B cell (primary cell): Measurements from ENCODE around the gene CPOX. TPM values are rescaled to one million over a fixed set of nuclear protein-coding genes. Genes with fewer than 3 reads are reported as not detected.

Experiments
- ATAC-seq: fragments of 200-7000 bp; cut with Tn5 transposase; one replicate; pipeline ENCODE4 v1.10.0; 2021; ENCODE audit warnings: low read depth, mild to moderate bottlenecking, moderate number of reproducible peaks, moderate library complexity
- CTCF ChIA-PET: fragments of 350-600 bp; sonication (Branson Sonifier 250); formaldehyde crosslinking; loops from one replicate; lab custom pipeline; 2021; ENCODE audit warnings: antibody characterized with exemption, inconsistent platforms; lab: Charles Lee
- POLR2A ChIA-PET: fragments of 350-600 bp; sonication (Branson Sonifier 250); formaldehyde crosslinking; loops from one replicate; lab custom pipeline; 2021; ENCODE audit warnings: antibody characterized with exemption; lab: Charles Lee
- DNase-seq: peaks from one replicate; pipeline ENCODE4 v3.0.0; 2013
- H2AFZ ChIP-seq: 2 replicates; pipeline ENCODE4 v1.6.1; 2012; ENCODE audit warnings: mild to moderate bottlenecking, low read depth, low read length; ENCODE audit not compliant: insufficient read depth, poor library complexity, severe bottlenecking
- H3K27ac ChIP-seq, 2 donors: 1 replicate in 1 of 2; 2 replicates in 1 of 2; pipeline ENCODE4 v1.5.1; 2012 to 2013; ENCODE audit warnings: low read length in 2 of 2, mild to moderate bottlenecking in 2 of 2, moderate library complexity in 1 of 2
- H3K27me3 ChIP-seq, 4 experiments: fragments of 200-600 bp in 1 of 4; sonication (generic) in 1 of 4; replicated peaks in 1 of 4; 1 replicate in 2 of 4; 2 replicates in 2 of 4; pipeline versions ENCODE4 v1.6.1 to v1.7.0; 2013 to 2016; ENCODE audit warnings: low read length in 3 of 4, mild to moderate bottlenecking in 2 of 4, mixed read lengths in 1 of 4, moderate library complexity in 1 of 4; ENCODE audit not compliant: insufficient read depth in 4 of 4, control insufficient read depth in 3 of 4; ENCODE audit errors: control extremely low read depth in 1 of 4
- H3K36me3 ChIP-seq, 2 experiments: replicated peaks in 1 of 2; 1 replicate in 1 of 2; 2 replicates in 1 of 2; pipeline versions ENCODE4 v1.6.1 to v1.7.1; 2013; ENCODE audit warnings: low read length in 1 of 2; ENCODE audit not compliant: insufficient read depth in 2 of 2, control insufficient read depth in 1 of 2; ENCODE audit errors: control extremely low read depth in 1 of 2, extremely low read depth in 1 of 2
- H3K4me1 ChIP-seq, 2 donors: fragments of 200-600 bp in 1 of 2; sonication (generic) in 1 of 2; 1 replicate in 1 of 2; 2 replicates in 1 of 2; pipeline versions ENCODE4 v1.5.1 to v1.6.1; 2013 to 2017; ENCODE audit warnings: low read length in 2 of 2; ENCODE audit not compliant: control insufficient read depth in 2 of 2, insufficient read depth in 2 of 2
- H3K4me2 ChIP-seq: replicated peaks from 2 replicates; pipeline ENCODE3; 2012; ENCODE audit warnings: mild to moderate bottlenecking, low read depth, low read length; ENCODE audit not compliant: poor library complexity, severe bottlenecking
- H3K4me3 ChIP-seq, 5 experiments: fragments of 200-600 bp in 1 of 5; sonication (generic) in 1 of 5; 1 replicate in 3 of 5; 2 replicates in 2 of 5; pipeline versions ENCODE4 v1.5.1 to v1.7.0; 2011 to 2016; ENCODE audit warnings: low read length in 4 of 5, mild to moderate bottlenecking in 4 of 5, low read depth in 2 of 5, control low read depth in 1 of 5, moderate library complexity in 1 of 5; ENCODE audit not compliant: insufficient read depth in 1 of 5; ENCODE audit errors: control extremely low read depth in 1 of 5, extremely low read depth in 1 of 5
- H3K79me2 ChIP-seq: fragments of 200-600 bp; sonication (generic); one replicate; pipeline ENCODE4 v1.6.0; 2016; ENCODE audit warnings: low read length; ENCODE audit not compliant: control insufficient read depth, insufficient read depth
- H3K9ac ChIP-seq: fragments of 200-600 bp; sonication (generic); 2 replicates; pipeline ENCODE4 v1.6.1; 2017; ENCODE audit warnings: mild to moderate bottlenecking, low read length, moderate library complexity
- H3K9me3 ChIP-seq, 3 donors: one replicate each; pipeline versions ENCODE4 v1.6.1 to v1.7.1; 2013; ENCODE audit warnings: low read length in 2 of 3; ENCODE audit not compliant: control insufficient read depth in 2 of 3, insufficient read depth in 1 of 3; ENCODE audit errors: control extremely low read depth in 1 of 3
- H4K20me1 ChIP-seq: 2 replicates; pipeline ENCODE4 v1.6.0; 2012; ENCODE audit warnings: mild to moderate bottlenecking, low read length; ENCODE audit not compliant: insufficient read depth, control insufficient read depth, poor library complexity, severe bottlenecking
- H3K27ac Mint-ChIP-seq: one replicate; pipeline ENCODE4 v1.8.0; 2021; ENCODE audit warnings: mixed read lengths
- H3K27me3 Mint-ChIP-seq: one replicate; pipeline ENCODE4 v1.8.0; 2021; ENCODE audit warnings: mixed read lengths
- H3K4me1 Mint-ChIP-seq: one replicate; pipeline ENCODE4 v1.8.0; 2021; ENCODE audit warnings: mixed read lengths
- H3K4me3 Mint-ChIP-seq: one replicate; pipeline ENCODE4 v1.8.0; 2021; ENCODE audit warnings: mixed read lengths
- H3K9me3 Mint-ChIP-seq: one replicate; pipeline ENCODE4 v1.8.0; 2022; ENCODE audit warnings: mixed read lengths; ENCODE audit not compliant: insufficient read depth
- EZH2 ChIP-seq: IDR thresholded peaks from 2 replicates; pipeline ENCODE4 v1.6.1; 2012; ENCODE audit warnings: borderline replicate concordance, low read depth, mild to moderate bottlenecking, moderate library complexity, low read length; ENCODE audit not compliant: insufficient read depth, poor library complexity, severe bottlenecking
- WGBS: methylation state at CpG from one replicate; pipeline ENCODE4 v1.1.5; 2013; ENCODE audit warnings: missing lambda C conversion rate; ENCODE audit not compliant: insufficient coverage; 5-methylcytosine and 5-hydroxymethylcytosine counted together
- intact Hi-C: fragments of 100-400 bp; cut with micrococcal nuclease; formaldehyde crosslinking; loops from one replicate; pipeline ENCODE4 v1.10.0; 2022
- polyA plus RNA-seq: library from polyadenylated mRNA; depleted of rRNA; stranded (reverse); fragments of >200 nt; gene quantifications from 2 replicates; pipeline ENCODE4 v1.2.3, GENCODE V29; 2012
- total RNA-seq, 2 donors: library from RNA; stranded (reverse); fragments of 120-200 nt in 1 of 2; gene quantifications; 1 replicate in 1 of 2; 2 replicates in 1 of 2; pipeline versions ENCODE4 v1.2.3 to v1.2.4, GENCODE V29; 2013 to 2022
- TF ChIP-seq, protein P1 (sequence below): fragments of 200-600 bp; IDR thresholded peaks from one replicate; pipeline ENCODE4 v1.8.0; 2022; ENCODE audit warnings: antibody characterized with exemption, mild to moderate bottlenecking

The CPOX gene
- total and polyA plus RNA-seq, 2 donors (not counting 1 experiment from before 2014, with no cell fraction given) = 6.8 to 17.5 TPM

DNA sequence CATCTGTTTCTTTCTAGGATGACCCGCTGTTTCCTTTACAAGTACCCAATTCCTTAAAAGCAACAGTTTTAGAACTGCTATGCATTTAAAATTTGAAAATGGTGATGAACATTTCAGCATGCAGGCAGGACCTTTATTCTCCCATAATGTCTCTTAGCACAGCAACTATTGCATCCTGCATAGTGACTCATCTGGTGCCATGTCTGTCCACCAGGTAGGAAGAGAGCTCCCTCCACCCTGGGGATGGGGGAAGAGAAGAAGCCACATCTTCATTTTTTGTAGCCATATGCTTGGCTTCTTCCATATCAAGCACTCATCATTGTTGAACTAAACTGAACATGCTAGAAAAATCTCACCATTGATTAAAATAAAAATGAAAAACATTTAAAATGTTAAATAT is 51.7 kb downstream of the CPOX start:
- H3K27ac Mint-ChIP-seq = no peak overlapping the region
- no peak overlapping the region for H3K9ac ChIP-seq
- no peak overlapping the region for H3K4me3 ChIP-seq
- no peaks in the 10 kb centered on the region for H3K27me3 Mint-ChIP-seq
- H2AFZ ChIP-seq = no peak overlapping the region
- intact Hi-C loops = no loop called here
- WGBS = no CpG with 5 or more reads among the region's 1 CpG
- H3K27me3 ChIP-seq = no peaks in the 10 kb centered on the region
- CTCF ChIA-PET = interaction anchor here (1.2 kb wide), 1 partner anchor 16 kb away, joined by 3 read pairs; no protein-coding TSS in a partner anchor
- no peak for TF ChIP-seq EZH2
- TF ChIP-seq, protein P1, sequence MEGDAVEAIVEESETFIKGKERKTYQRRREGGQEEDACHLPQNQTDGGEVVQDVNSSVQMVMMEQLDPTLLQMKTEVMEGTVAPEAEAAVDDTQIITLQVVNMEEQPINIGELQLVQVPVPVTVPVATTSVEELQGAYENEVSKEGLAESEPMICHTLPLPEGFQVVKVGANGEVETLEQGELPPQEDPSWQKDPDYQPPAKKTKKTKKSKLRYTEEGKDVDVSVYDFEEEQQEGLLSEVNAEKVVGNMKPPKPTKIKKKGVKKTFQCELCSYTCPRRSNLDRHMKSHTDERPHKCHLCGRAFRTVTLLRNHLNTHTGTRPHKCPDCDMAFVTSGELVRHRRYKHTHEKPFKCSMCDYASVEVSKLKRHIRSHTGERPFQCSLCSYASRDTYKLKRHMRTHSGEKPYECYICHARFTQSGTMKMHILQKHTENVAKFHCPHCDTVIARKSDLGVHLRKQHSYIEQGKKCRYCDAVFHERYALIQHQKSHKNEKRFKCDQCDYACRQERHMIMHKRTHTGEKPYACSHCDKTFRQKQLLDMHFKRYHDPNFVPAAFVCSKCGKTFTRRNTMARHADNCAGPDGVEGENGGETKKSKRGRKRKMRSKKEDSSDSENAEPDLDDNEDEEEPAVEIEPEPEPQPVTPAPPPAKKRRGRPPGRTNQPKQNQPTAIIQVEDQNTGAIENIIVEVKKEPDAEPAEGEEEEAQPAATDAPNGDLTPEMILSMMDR = no peak
- no peaks in the 10 kb centered on the region for H3K79me2 ChIP-seq
- H3K4me1 Mint-ChIP-seq = peaks cover 13% of the 10 kb centered on the region
- no peaks in the 10 kb centered on the region for H3K9me3 ChIP-seq
- H4K20me1 ChIP-seq = no peaks in the 10 kb centered on the region
- POLR2A ChIA-PET = no interaction called here
- no peaks in the 10 kb centered on the region for H3K36me3 ChIP-seq
- H3K4me1 ChIP-seq = peaks cover 0 to 3% of the 10 kb centered on the region in 2 donors
- H3K9me3 Mint-ChIP-seq = no peaks in the 10 kb centered on the region
- no peak overlapping the region for H3K4me2 ChIP-seq
- DNase-seq (no peak), ATAC-seq (no peak)
- no peak overlapping the region for H3K4me3 Mint-ChIP-seq
- no peak overlapping the region for H3K27ac ChIP-seq

DNA sequence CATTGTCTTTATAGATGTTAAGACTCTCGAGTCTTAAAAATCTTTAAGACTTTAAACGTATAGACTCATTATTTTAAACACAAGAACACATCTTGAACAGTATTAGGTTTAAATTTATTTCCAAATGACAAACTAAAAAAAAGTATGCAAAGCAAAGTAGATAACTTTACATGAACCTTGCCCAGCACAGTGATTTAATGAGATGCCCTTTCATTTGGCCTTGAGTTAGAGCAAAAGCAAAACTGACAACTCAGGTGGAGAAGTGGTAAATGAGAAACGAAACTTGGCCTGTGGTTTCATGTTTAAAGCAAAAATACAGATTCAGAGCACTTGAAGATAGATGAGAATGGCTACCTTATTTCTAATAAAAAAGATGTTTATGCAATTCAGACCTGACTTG is 53.1 kb downstream of the CPOX start:
- ATAC-seq (peak; percentile 72), DNase-seq (peak; percentile 62)
- Histone ChIP-seq H2AFZ (no peak overlapping the region), H3K9ac (no peak overlapping the region), H3K27ac (peak overlapping the region in 1 of 2 donors; percentile 12), H3K27me3 (no peaks in the 10 kb centered on the region), H3K4me2 (peak overlapping the region; percentile 34), H3K4me3 (no peak overlapping the region), H3K79me2 (no peaks in the 10 kb centered on the region), H4K20me1 (no peaks in the 10 kb centered on the region), H3K36me3 (no peaks in the 10 kb centered on the region), H3K9me3 (no peaks in the 10 kb centered on the region), H3K4me1 (no peaks in the 10 kb centered on the region)
- TF ChIP-seq, protein P1 = no peak
- TF ChIP-seq EZH2 = no peak
- CTCF ChIA-PET = no interaction called here
- Mint-ChIP-seq H3K27me3 (no peaks in the 10 kb centered on the region), H3K9me3 (no peaks in the 10 kb centered on the region), H3K27ac (peak overlapping the region; percentile 7), H3K4me3 (peak overlapping the region; percentile 2), H3K4me1 (peaks cover 16% of the 10 kb centered on the region)
- POLR2A ChIA-PET = no interaction called here
- WGBS = no CpG with 5 or more reads among the region's 3 CpGs
- intact Hi-C loops = loop anchor here (1.0 kb wide), 1 partner anchor 17 kb away; no protein-coding TSS in a partner anchor
